ENCODE measurements around the gene NEK2. TPM values are rescaled to one million over a fixed set of nuclear protein-coding genes. Genes with fewer than 3 reads are reported as not detected.

NEK2 gene
- total RNA-seq, 1 experiment from 2014 or later = 44.5 TPM

DNA sequence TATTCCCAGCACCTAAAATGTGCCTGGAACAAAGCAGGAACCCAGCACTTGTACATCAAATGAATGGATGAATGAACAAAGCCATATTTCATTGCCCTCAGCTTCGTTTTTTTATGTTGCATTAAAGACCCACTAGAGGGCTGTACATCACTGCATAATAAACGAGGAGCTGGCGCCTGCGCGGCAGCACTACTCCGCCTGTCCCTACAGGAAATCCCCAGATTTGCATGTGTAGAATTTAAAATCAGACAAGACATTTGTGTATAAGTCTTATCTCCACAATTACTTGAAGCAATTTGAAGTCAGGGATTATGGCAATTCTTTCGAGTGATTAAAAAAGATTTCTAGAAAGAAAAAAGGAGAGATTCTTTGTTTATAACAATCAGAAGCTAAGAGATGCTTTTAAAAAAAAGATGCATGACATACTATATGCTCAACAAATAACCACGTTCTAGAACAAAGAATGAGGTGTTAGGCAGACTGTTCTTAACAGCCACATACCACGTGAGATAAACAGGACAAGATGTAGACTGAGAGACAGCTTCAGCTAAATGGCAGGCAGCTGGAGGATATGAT lies 5.4 kb upstream of the NEK2 start:
- DNase-seq (ENCODE audit: unreplicated experiment) = peak; percentile 92

GRCh38 chr1:211677659-211678058 lies 2.2 kb upstream of the NEK2 start:
- BruUV-seq (replicated peaks) = no TSS peak
- DNase-seq (ENCODE audit: unreplicated experiment) = no peak
- Mint-ChIP-seq H3K27ac (ENCODE audit: low read depth, unreplicated experiment) (no peak overlapping the region), H3K4me1 (ENCODE audit: insufficient read depth, unreplicated experiment) (peaks cover 22% of the 10 kb centered on the region), H3K9me3 (ENCODE audit: unreplicated experiment) (no peaks in the 10 kb centered on the region), H3K36me3 (ENCODE audit: insufficient read depth, unreplicated experiment) (no peaks in the 10 kb centered on the region), H3K4me3 (ENCODE audit: unreplicated experiment) (no peak overlapping the region), H3K27me3 (ENCODE audit: insufficient read depth, unreplicated experiment) (no peaks in the 10 kb centered on the region)
- ChIA-PET CTCF (interaction anchor here (1.1 to 18.0 kb wide), 9 partner anchors 8 to 778 kb away, joined by 3 to 242 read pairs (median 63); partner anchors contain the start of genes DTL and INTS7), POLR2A (interaction anchor here (0.8 kb wide), 1 partner anchor 365 kb away, joined by 3 read pairs; no protein-coding TSS in a partner anchor)
- TF ChIP-seq, protein P1, sequence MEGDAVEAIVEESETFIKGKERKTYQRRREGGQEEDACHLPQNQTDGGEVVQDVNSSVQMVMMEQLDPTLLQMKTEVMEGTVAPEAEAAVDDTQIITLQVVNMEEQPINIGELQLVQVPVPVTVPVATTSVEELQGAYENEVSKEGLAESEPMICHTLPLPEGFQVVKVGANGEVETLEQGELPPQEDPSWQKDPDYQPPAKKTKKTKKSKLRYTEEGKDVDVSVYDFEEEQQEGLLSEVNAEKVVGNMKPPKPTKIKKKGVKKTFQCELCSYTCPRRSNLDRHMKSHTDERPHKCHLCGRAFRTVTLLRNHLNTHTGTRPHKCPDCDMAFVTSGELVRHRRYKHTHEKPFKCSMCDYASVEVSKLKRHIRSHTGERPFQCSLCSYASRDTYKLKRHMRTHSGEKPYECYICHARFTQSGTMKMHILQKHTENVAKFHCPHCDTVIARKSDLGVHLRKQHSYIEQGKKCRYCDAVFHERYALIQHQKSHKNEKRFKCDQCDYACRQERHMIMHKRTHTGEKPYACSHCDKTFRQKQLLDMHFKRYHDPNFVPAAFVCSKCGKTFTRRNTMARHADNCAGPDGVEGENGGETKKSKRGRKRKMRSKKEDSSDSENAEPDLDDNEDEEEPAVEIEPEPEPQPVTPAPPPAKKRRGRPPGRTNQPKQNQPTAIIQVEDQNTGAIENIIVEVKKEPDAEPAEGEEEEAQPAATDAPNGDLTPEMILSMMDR (IDR thresholded peaks at IDR 0.05; ENCODE audit: unreplicated experiment) = no peak
- intact Hi-C loops (cut with micrococcal nuclease) = no loop called here

More for the DNA sequence above, 5.4 kb upstream of the NEK2 start:
- intact Hi-C loops (cut with micrococcal nuclease) = loop anchor here (1.0 to 5.0 kb wide), 11 partner anchors 151 to 1102 kb away; partner anchors contain the start of genes DTL, INTS7 and LPGAT1
- Mint-ChIP-seq H3K36me3 (ENCODE audit: insufficient read depth, unreplicated experiment) (no peaks in the 10 kb centered on the region), H3K27ac (ENCODE audit: low read depth, unreplicated experiment) (peak overlapping the region; percentile 24), H3K27me3 (ENCODE audit: insufficient read depth, unreplicated experiment) (no peaks in the 10 kb centered on the region), H3K4me1 (ENCODE audit: insufficient read depth, unreplicated experiment) (peaks cover 8% of the 10 kb centered on the region), H3K4me3 (ENCODE audit: unreplicated experiment) (no peak overlapping the region), H3K9me3 (ENCODE audit: unreplicated experiment) (no peaks in the 10 kb centered on the region)
- ChIA-PET CTCF (interaction anchor here (0.5 to 18.0 kb wide), 100 partner anchors 9 to 1314 kb away, joined by 3 to 242 read pairs (median 5); partner anchors contain the start of genes DTL, INTS7 and TRAF5), POLR2A (interaction anchor here (0.6 to 3.5 kb wide), 24 partner anchors 17 to 1768 kb away, joined by 3 to 43 read pairs (median 4); partner anchors contain the start of genes DTL and INTS7)
- BruUV-seq (replicated peaks) = no TSS peak
- TF ChIP-seq, protein P1 (IDR thresholded peaks at IDR 0.05; ENCODE audit: unreplicated experiment) = peak; percentile 99

- no peak for DNase-seq (ENCODE audit: unreplicated experiment)
- H3K27me3 Mint-ChIP-seq (ENCODE audit: insufficient read depth, unreplicated experiment) = no peaks in the 10 kb centered on the region
- ChIA-PET POLR2A (interaction anchor here (1.2 to 1.7 kb wide), 2 partner anchors 96 to 358 kb away, joined by 3 to 13 read pairs; partner anchors contain the start of genes DTL and INTS7), CTCF (interaction anchor here (0.7 to 18.0 kb wide), 14 partner anchors 9 to 779 kb away, joined by 3 to 242 read pairs (median 4); partner anchors contain the start of genes DTL and INTS7)
- TF ChIP-seq, protein P1 (IDR thresholded peaks at IDR 0.05; ENCODE audit: unreplicated experiment) = no peak
- peaks cover 28% of the 10 kb centered on the region for H3K4me1 Mint-ChIP-seq (ENCODE audit: insufficient read depth, unreplicated experiment)
- H3K27ac Mint-ChIP-seq (ENCODE audit: low read depth, unreplicated experiment) = no peak overlapping the region
- intact Hi-C loops (cut with micrococcal nuclease) = no loop called here
- no peaks in the 10 kb centered on the region for H3K9me3 Mint-ChIP-seq (ENCODE audit: unreplicated experiment)
- BruUV-seq (replicated peaks) = no TSS peak
- H3K4me3 Mint-ChIP-seq (ENCODE audit: unreplicated experiment) = peak overlapping the region; percentile 92
- H3K36me3 Mint-ChIP-seq (ENCODE audit: insufficient read depth, unreplicated experiment) = peaks cover 5% of the 10 kb centered on the region
These were observed 1.3 kb upstream of the NEK2 start for GRCh38 chr1:211676761-211677160.

- peaks cover 33% of the 10 kb centered on the region for H3K4me1 Mint-ChIP-seq (ENCODE audit: insufficient read depth, unreplicated experiment)
- CTCF ChIA-PET = interaction anchor here (0.6 to 18.0 kb wide), 15 partner anchors 9 to 779 kb away, joined by 3 to 242 read pairs (median 5); partner anchors contain the start of genes DTL and INTS7
- peak overlapping the region; percentile 91 for H3K27ac Mint-ChIP-seq (ENCODE audit: low read depth, unreplicated experiment)
- H3K9me3 Mint-ChIP-seq (ENCODE audit: unreplicated experiment) = no peaks in the 10 kb centered on the region
- peaks cover 5% of the 10 kb centered on the region for H3K36me3 Mint-ChIP-seq (ENCODE audit: insufficient read depth, unreplicated experiment)
- TF ChIP-seq, protein P1 (IDR thresholded peaks at IDR 0.05; ENCODE audit: unreplicated experiment) = no peak
- POLR2A ChIA-PET = interaction anchor here (0.6 to 1.7 kb wide), 8 partner anchors 11 to 384 kb away, joined by 3 to 13 read pairs (median 3); partner anchors contain the start of genes DTL and INTS7
- H3K4me3 Mint-ChIP-seq (ENCODE audit: unreplicated experiment) = peak overlapping the region; percentile 92
- TSS peak; percentile 16 for BruUV-seq (replicated peaks)
- no peak for DNase-seq (ENCODE audit: unreplicated experiment)
- H3K27me3 Mint-ChIP-seq (ENCODE audit: insufficient read depth, unreplicated experiment) = no peaks in the 10 kb centered on the region
- intact Hi-C loops (cut with micrococcal nuclease) = no loop called here
These were observed 724 bp upstream of the NEK2 start for GRCh38 chr1:211676106-211676583.
